GM12878 (cell line): Measurements from ENCODE around the gene PRKG1. TPM values are rescaled to one million over a fixed set of nuclear protein-coding genes. Genes with fewer than 3 reads are reported as not detected.

ENCODE experiments used
- ATAC-seq: fragments of 200-7000 bp; cut with Tn5 transposase; 3 replicates; pipeline ENCODE4 v1.9.1; 2020; ENCODE audit warnings: mild to moderate bottlenecking, moderate library complexity
- BruUV-seq: library from RNA; stranded (reverse); fragments of 400-500 nt; replicated peaks from 2 replicates; lab custom pipeline; 2021; lab: Mats Ljungman, UMichigan
- CTCF ChIA-PET: fragments of 300-600 bp; sonication (Branson Sonifier 250); formaldehyde crosslinking; extraction: SDS; loops from one replicate; lab custom pipeline; 2021; ENCODE audit warnings: inconsistent platforms; lab: Yijun Ruan, JAX
- POLR2A ChIA-PET: fragments of 350-600 bp; formaldehyde crosslinking; extraction: SDS; loops from one replicate; lab custom pipeline; 2021; ENCODE audit warnings: inconsistent platforms; lab: Charles Lee
- RAD21 ChIA-PET: fragments of 300-600 bp; sonication (Branson Sonifier 250); formaldehyde crosslinking; loops from one replicate; lab custom pipeline; 2023; ENCODE audit warnings: antibody characterized with exemption; ENCODE audit not compliant: unreplicated experiment; lab: Charles Lee
- SMC1A ChIA-PET: fragments of 300-600 bp; sonication (Branson Sonifier 250); formaldehyde crosslinking; loops from one replicate; lab custom pipeline; 2023; ENCODE audit not compliant: unreplicated experiment, uncharacterized antibody; lab: Charles Lee
- DNase-seq: peaks from one replicate; pipeline ENCODE4 v3.0.0-alpha.2; 2011; ENCODE audit warnings: low read depth, low spot score
- FAIRE-seq: peaks from 3 replicates; lab custom pipeline; 2011; peaks lifted over from hg19 to GRCh38; lab: Jason Lieb, UNC
- H2AFZ ChIP-seq: 2 replicates; pipeline ENCODE4 v1.6.0; 2011; ENCODE audit warnings: low read depth, low read length, control low read depth; ENCODE audit not compliant: control insufficient read depth
- H3K27ac ChIP-seq: 2 replicates; pipeline ENCODE4 v1.5.1; 2011; ENCODE audit warnings: control low read depth; ENCODE audit not compliant: control insufficient read depth, insufficient read depth
- H3K27me3 ChIP-seq, 2 experiments: replicated peaks in 1 of 2; 2 replicates each; pipeline versions ENCODE4 v1.6.0 to v1.6.1; 2011; ENCODE audit warnings: low read length in 1 of 2; ENCODE audit not compliant: control insufficient read depth in 2 of 2, insufficient read depth in 2 of 2
- H3K36me3 ChIP-seq, 2 experiments: 2 replicates each; pipeline ENCODE4 v1.5.1; 2011; ENCODE audit warnings: low read length in 1 of 2; ENCODE audit not compliant: control insufficient read depth in 2 of 2, insufficient read depth in 2 of 2
- H3K4me1 ChIP-seq: 2 replicates; pipeline ENCODE4 v1.6.1; 2011; ENCODE audit warnings: mild to moderate bottlenecking, low read length, moderate library complexity, mixed read lengths; ENCODE audit not compliant: control insufficient read depth, insufficient read depth
- H3K4me2 ChIP-seq: 2 replicates; pipeline ENCODE4 v1.6.0; 2011; ENCODE audit warnings: control low read depth; ENCODE audit not compliant: control insufficient read depth, insufficient read depth
- H3K4me3 ChIP-seq: fragments of 200-600 bp; sonication (generic); 2 replicates; pipeline ENCODE4 v1.5.1; 2016
- H3K79me2 ChIP-seq: 2 replicates; pipeline ENCODE4 v1.6.0; 2011; ENCODE audit warnings: low read length; ENCODE audit not compliant: control insufficient read depth, insufficient read depth
- H3K9ac ChIP-seq: 2 replicates; pipeline ENCODE4 v1.8.0; 2011; ENCODE audit warnings: low read length, control low read depth, mixed read lengths; ENCODE audit not compliant: control insufficient read depth, insufficient read depth
- H3K9me3 ChIP-seq: replicated peaks from 3 replicates; pipeline ENCODE4 v1.5.1; 2011; ENCODE audit warnings: mild to moderate bottlenecking, low read length; ENCODE audit not compliant: control insufficient read depth, insufficient read depth
- H4K20me1 ChIP-seq: 2 replicates; pipeline ENCODE4 v1.6.0; 2011; ENCODE audit not compliant: control insufficient read depth, insufficient read depth
- CHD4 ChIP-seq: fragments of 200-600 bp; sonication (generic); IDR thresholded peaks from 2 replicates; pipeline ENCODE4 v1.6.1; 2016; ENCODE audit warnings: mild to moderate bottlenecking
- FOXK2 ChIP-seq: fragments of 450-650 bp; IDR thresholded peaks from 2 replicates; pipeline ENCODE4 v1.6.1; 2017; ENCODE audit warnings: mild to moderate bottlenecking, moderate library complexity
- SMAD5 ChIP-seq: IDR thresholded peaks from 2 replicates; pipeline ENCODE4 v1.6.1; 2016; ENCODE audit warnings: antibody characterized with exemption, low read depth
- TARDBP ChIP-seq: IDR thresholded peaks from 2 replicates; pipeline ENCODE4 v1.6.1; 2016; ENCODE audit warnings: borderline replicate concordance
- TCF7 ChIP-seq: IDR thresholded peaks from 2 replicates; pipeline ENCODE4 v1.6.1; 2014; ENCODE audit warnings: antibody characterized with exemption, borderline replicate concordance
- ZBTB11 ChIP-seq: fragments of 450-650 bp; formaldehyde crosslinking; IDR thresholded peaks from 2 replicates; pipeline ENCODE4 v1.5.0; 2022; ENCODE audit warnings: mild to moderate bottlenecking, missing genetic modification characterization
- ZNF207 ChIP-seq: fragments of 450-650 bp; IDR thresholded peaks from 2 replicates; pipeline ENCODE4 v1.6.1; 2014; ENCODE audit warnings: antibody characterized with exemption, mild to moderate bottlenecking, borderline replicate concordance
- ZNF274 ChIP-seq: IDR thresholded peaks from one replicate; pipeline ENCODE4 v1.8.0; 2011; ENCODE audit not compliant: insufficient read length, insufficient read depth
- WGBS: methylation state at CpG from one replicate; pipeline ENCODE4 v1.1.6; 2016; ENCODE audit warnings: low lambda C conversion rate; ENCODE audit not compliant: insufficient replicate concordance, insufficient coverage; ENCODE audit errors: missing lambda C conversion rate; 5-methylcytosine and 5-hydroxymethylcytosine counted together
- in situ Hi-C: fragments of 300-500 bp; cut with MboI; formaldehyde crosslinking; loops from 9 replicates; pipeline ENCODE4 v1.14.3; 2018; ENCODE audit warnings: mixed read lengths
- intact Hi-C: fragments of 100-400 bp; cut with micrococcal nuclease; formaldehyde crosslinking; loops from one replicate; pipeline ENCODE4 v1.14.2; 2022; ENCODE audit not compliant: unreplicated experiment
- polyA plus RNA-seq, 11 experiments: library from polyadenylated mRNA; depleted of rRNA in 4 of 11; unstranded in 6 of 11; stranded (reverse) in 5 of 11; fragments of >200 nt; fragmentation: Nextera tagmentation in 4 of 11; fragmentation: Illumina TruSeq in 1 of 11; extraction: Ambion mirVana in 4 of 11; extraction: Trizol in 1 of 11; gene quantifications; 1 replicate in 1 of 11; 2 replicates in 10 of 11; pipeline versions ENCODE4 v1.2.1 to v1.2.3, GENCODE V29; 2011 to 2016; ENCODE audit warnings: inconsistent platforms in 2 of 11, missing spikeins in 2 of 11, low read depth in 1 of 11
- total RNA-seq, 4 experiments: library from RNA; depleted of rRNA in 3 of 4; stranded (reverse); fragments of >200 nt in 3 of 4; fragmentation: Illumina TruSeq in 1 of 4; extraction: Trizol in 1 of 4; gene quantifications; 2 replicates each; pipeline versions ENCODE4 v1.2.1 to v1.2.3, GENCODE V29; 2013 to 2021
- TF ChIP-seq, protein P1 (sequence below): IDR thresholded peaks from 2 replicates; pipeline ENCODE4 v1.6.1; 2011; ENCODE audit warnings: borderline replicate concordance, low read depth, mild to moderate bottlenecking, moderate library complexity, low read length; ENCODE audit not compliant: insufficient read depth, poor library complexity, severe bottlenecking

Gene PRKG1
- total and polyA plus RNA-seq, 10 of the 15 experiments (the other 5 are each of a cell fraction or from before 2014, with no cell fraction given), result 0.04 to 0.05 TPM; not detected in 8

DNA sequence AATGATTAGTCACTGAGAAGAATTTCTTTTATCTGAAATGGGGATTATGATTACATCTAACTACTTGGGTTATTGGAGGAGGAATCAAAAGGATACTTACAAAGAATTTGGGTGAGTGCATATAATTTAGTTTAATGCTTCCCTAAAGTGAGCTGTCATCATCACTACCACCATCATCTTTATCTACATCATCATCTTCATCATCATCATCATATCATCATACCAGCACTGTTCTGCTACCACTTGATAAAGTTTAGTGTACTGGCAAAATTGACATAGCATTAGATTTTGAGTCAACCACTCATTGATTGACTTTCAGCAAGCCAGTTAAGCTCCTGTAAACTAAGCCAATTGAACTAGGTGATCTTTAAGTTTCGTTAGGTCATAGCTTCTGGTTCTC is 994.2 kb downstream of the PRKG1 start (continued):
- TF ChIP-seq ZNF274, result no peak
- TF ChIP-seq FOXK2, result no peak
- TF ChIP-seq TCF7, result no peak
- TF ChIP-seq ZBTB11, result no peak
- TF ChIP-seq SMAD5, result no peak
- no peak for TF ChIP-seq TARDBP

- 60% methylated on average over 6 of the region's 7 CpGs for WGBS
- DNase-seq (no peak), ATAC-seq (no peak), FAIRE-seq (no peak)
- ChIA-PET RAD21 (no interaction called here), SMC1A (no interaction called here), CTCF (no interaction called here), POLR2A (no interaction called here)
- Histone ChIP-seq H4K20me1 (no peaks in the 10 kb centered on the region), H3K27me3 (no peaks in the 10 kb centered on the region), H3K36me3 (no peaks in the 10 kb centered on the region), H3K4me2 (no peak overlapping the region), H3K79me2 (no peaks in the 10 kb centered on the region), H3K9me3 (no peaks in the 10 kb centered on the region), H2AFZ (no peak overlapping the region), H3K4me3 (no peak overlapping the region), H3K4me1 (no peaks in the 10 kb centered on the region), H3K27ac (no peak overlapping the region), H3K9ac (no peak overlapping the region)
- intact Hi-C loops, result no loop called here
- BruUV-seq, result no TSS peak
- TF ChIP-seq, protein P1, sequence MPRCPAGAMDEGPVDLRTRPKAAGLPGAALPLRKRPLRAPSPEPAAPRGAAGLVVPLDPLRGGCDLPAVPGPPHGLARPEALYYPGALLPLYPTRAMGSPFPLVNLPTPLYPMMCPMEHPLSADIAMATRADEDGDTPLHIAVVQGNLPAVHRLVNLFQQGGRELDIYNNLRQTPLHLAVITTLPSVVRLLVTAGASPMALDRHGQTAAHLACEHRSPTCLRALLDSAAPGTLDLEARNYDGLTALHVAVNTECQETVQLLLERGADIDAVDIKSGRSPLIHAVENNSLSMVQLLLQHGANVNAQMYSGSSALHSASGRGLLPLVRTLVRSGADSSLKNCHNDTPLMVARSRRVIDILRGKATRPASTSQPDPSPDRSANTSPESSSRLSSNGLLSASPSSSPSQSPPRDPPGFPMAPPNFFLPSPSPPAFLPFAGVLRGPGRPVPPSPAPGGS, result no peak
- TF ChIP-seq ZNF207, result no peak
- no peak for TF ChIP-seq CHD4
- in situ Hi-C loops, result no loop called here
These were observed 997.5 kb downstream of the PRKG1 start for GRCh38 chr10:52071814-52072213.
